Fibroblast of the aortic adventitia (primary cell): Measurements from ENCODE around the gene VGLL2. TPM values are rescaled to one million over a fixed set of nuclear protein-coding genes. Genes with fewer than 3 reads are reported as not detected.

Source experiments
- DNase-seq: peaks from one replicate; pipeline ENCODE4 v3.0.0-alpha.2; 2010; ENCODE audit warnings: low read depth
- H3K4me3 ChIP-seq: 2 replicates; pipeline ENCODE4 v1.5.1; 2011; ENCODE audit warnings: low read depth, mild to moderate bottlenecking, control low read depth, low read length, moderate library complexity
- total RNA-seq: library from RNA; depleted of rRNA; stranded (reverse); fragments of >200 nt; gene quantifications from 2 replicates; pipeline ENCODE4 v1.2.3, GENCODE V29; 2012; ENCODE audit warnings: low replicate concordance
- TF ChIP-seq, protein P1 (sequence below): IDR thresholded peaks from 2 replicates; pipeline ENCODE4 v1.5.1; 2011; ENCODE audit warnings: mild to moderate bottlenecking, low read length, control low read depth, inconsistent platforms; ENCODE audit not compliant: insufficient read depth

The VGLL2 gene
- total RNA-seq, 1 donor: not detected

DNA sequence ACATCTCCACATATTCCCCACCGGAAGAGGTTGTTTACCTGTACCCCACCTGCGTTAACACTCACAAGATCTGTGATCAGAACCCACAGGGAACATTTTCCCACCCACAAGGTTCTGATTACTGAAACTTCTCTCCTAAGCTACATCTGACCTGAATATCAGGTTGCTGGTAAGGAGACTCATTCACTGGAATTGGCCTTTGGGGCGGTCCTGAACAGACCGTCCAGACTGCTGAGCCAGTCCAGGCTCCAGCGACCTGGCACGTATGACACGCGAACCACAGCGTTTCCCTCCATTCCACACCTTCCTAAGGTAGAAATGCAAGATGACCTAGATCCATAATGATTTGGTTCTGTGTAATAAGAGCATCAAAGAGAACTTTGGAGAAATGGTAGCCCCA lies 9.8 kb downstream of the VGLL2 start:
- no peak for DNase-seq
- TF ChIP-seq, protein P1, sequence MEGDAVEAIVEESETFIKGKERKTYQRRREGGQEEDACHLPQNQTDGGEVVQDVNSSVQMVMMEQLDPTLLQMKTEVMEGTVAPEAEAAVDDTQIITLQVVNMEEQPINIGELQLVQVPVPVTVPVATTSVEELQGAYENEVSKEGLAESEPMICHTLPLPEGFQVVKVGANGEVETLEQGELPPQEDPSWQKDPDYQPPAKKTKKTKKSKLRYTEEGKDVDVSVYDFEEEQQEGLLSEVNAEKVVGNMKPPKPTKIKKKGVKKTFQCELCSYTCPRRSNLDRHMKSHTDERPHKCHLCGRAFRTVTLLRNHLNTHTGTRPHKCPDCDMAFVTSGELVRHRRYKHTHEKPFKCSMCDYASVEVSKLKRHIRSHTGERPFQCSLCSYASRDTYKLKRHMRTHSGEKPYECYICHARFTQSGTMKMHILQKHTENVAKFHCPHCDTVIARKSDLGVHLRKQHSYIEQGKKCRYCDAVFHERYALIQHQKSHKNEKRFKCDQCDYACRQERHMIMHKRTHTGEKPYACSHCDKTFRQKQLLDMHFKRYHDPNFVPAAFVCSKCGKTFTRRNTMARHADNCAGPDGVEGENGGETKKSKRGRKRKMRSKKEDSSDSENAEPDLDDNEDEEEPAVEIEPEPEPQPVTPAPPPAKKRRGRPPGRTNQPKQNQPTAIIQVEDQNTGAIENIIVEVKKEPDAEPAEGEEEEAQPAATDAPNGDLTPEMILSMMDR: no peak
- H3K4me3 ChIP-seq: no peak overlapping the region

DNA sequence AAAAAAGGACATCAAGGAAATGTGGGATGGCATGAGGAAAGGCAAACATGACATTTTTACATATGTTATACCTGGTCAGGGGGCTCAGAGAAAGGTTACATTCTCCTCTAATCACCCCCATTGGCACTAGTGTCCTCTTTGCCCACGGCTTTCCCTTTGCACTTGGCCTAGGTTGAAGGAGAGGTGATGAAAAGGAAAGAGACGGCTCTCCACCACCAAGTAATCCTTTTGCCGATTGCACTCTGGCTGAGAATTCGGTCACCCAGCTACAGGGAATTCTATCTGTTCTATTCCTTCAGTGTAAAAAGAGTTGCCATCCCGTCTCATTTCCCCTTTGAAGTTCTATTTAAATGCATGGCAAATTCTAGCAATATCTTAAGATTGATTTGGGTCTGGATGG lies 10.4 kb downstream of the VGLL2 start:
- no peak overlapping the region for H3K4me3 ChIP-seq
- no peak for DNase-seq
- TF ChIP-seq, protein P1: no peak

DNA sequence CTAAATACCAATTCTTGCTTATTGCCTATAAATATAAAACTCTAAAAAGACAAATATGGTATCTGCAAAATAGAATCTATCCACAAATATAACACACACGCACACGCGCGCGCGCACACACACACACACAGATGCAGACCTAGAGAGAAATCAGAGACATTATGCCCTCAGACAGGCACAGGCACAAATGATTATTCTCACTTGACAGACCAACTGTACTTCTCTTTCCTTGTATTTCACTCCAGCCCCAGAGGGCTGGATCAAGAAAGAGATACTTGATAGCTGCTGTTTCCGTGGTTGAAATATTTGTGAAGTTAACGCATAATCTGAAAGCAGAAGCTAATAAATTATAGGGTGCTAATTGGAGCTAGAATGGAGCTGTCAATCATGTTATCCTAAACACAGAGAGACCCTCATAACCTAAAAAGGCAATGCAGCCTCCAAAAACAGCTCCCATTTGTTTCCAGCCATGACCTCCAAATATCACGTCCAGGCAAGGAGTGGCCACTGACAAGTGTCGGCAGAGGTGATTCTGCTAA lies 11.5 kb downstream of the VGLL2 start:
- TF ChIP-seq, protein P1: no peak
- no peak for DNase-seq
- no peak overlapping the region for H3K4me3 ChIP-seq

DNA sequence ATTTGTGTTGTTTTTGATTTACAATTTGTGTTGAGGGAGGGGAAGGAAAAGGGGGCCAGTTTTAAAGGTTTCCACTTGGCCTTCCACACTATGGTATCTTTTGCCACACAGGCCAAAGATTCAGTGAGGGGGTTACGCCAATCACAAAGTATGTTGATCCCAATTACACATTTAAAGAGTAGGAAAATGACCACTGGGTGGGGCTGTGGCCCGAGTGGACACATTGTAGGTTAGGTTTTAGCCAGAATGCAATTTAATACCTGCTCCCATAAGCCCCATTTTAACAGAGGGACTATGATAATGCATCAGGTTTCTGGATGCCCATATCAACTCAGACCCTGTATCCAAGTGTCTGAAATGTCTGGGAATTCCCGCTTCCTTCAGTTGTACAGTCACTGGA lies 15.6 kb downstream of the VGLL2 start:
- H3K4me3 ChIP-seq: no peak overlapping the region
- TF ChIP-seq, protein P1: no peak
- no peak for DNase-seq

DNA sequence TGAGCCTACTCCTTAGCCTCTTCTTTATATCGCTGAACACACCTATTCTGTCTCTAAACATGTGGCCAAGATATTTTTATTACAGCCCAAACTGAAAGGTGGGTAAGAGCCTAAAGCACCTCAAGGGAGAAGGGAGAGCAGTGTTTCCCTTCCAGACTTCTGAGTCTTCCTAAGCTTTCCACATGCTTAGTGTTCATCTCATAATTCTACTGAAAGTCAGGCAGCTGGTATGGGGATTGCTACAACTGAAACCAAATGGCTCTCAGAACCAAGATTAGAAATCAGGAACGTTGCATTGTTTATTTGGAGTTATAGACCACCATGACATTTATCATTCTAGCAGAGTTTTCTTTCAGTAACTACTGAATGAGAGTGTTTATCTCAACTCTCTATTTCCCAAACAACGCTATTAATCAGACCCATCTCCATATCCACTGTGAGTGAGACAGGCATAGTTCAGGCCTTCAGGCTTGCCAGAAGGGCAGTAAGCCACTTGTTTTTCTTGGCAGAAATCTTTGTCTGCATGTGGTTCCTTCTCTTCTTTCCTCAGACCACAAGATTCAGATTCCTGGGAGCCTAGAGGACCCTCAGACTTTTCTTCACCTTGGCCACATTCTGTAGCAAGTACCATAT lies 22.8 kb downstream of the VGLL2 start:
- DNase-seq: no peak
- TF ChIP-seq, protein P1: no peak
- no peak overlapping the region for H3K4me3 ChIP-seq

DNA sequence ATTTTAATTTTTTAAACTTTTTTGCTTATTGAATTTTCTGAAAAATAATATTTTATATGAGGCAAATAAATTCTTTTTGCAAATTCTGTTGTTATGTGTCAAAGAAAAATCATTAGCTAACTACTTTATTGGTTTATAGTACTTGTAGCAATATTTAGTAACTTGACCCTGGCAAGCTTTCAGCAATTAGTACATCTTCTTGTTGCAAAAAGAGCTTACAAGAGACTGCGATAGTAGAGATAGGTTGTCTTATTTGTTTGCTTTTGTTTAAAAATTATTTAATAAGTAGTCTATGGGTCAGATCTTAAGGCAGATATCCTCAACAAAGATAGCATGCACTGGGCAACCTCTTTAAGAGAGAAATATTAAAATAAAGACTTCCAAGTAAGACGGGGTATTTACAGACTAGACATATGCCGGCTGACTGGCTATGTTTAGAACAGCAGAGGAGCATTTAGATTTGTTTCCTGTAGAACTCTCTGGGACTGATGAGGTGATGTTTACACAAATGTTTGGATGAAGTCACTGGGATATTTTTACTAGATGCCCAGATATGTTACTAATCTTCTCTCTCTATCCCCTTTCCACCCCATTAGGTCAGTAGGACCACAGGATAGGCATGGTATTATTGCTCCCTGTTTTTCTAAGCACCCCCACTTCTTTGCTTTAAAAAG lies 25.0 kb downstream of the VGLL2 start:
- TF ChIP-seq, protein P1: no peak
- no peak for DNase-seq

DNA sequence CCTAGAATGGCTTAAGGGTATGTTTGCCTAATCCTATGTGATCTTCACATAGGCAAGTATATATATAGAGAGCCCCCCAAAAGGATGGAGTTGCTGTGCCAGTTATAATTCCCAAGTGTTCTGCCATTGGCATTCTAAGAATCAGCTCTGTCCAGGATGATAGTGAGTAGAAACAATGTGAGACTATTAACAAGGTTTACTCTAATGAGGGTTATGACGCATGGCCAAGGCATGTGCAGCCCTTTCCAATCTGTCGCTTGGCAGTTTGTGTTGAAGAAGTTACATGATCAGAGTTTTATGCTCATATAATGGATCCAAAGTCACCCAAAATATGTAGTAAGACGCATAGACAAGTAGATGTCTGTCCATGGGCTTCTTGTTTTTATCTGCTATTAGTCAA lies 33.6 kb downstream of the VGLL2 start:
- no peak for DNase-seq
- H3K4me3 ChIP-seq: no peak overlapping the region
- TF ChIP-seq, protein P1: no peak

More for the DNA sequence above, 25.0 kb downstream of the VGLL2 start:
- H3K4me3 ChIP-seq: no peak overlapping the region
